Epithelial cell of prostate (primary cell): ENCODE measurements around the gene RCN2.

Experiments
- DNase-seq: peaks from one replicate; pipeline ENCODE4 v3.0.0-alpha.2; 2011; ENCODE audit warnings: low read depth, low spot score
- H3K27ac ChIP-seq: fragments of 450-650 bp; 2 replicates; pipeline ENCODE4 v1.5.1; 2017; ENCODE audit warnings: mild to moderate bottlenecking

RCN2 gene

DNA sequence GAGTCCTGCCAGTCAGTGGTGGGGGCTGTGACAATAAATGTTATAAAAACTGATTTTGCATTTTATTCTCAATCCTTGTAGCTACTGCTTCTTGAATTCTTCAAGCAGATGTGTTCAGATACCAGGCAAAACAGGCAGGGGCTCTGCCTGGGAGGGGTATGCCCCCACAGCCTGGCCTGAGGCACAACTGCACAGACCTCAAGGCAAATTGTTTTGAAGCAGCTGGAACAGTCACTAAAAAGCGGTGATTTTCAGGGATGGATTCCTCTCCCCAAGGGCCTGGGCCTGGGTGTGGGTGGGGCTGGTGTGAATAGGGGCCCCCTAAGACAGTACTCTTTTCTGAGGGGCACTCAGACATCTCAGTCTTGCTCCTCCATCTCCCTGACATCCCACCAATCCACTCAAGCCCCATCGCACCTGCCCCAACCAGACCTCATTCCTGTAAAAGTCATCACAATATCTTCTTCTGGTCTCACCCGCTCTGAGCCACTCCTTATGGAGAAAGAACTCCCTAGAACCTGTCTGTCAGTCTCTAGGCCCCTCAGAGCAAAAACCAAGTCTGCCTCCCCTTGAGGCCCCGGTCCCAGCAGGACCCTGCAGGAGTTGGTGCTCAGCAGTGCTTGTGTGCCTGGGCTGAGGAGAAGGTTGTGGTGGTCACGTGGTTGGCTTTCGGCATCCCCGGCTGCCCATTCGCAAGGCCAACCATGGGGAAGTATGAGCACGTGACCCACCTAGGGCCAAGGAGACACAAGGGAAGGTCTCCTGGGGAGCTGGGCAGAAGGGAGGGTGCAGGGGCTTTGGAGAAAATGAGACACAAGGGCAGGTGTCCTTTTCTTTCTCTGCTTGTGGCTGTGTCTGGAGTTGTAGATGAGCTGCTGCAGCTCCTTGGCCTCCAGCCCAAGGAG, 60.4 kb downstream of the RCN2 start:
- no peak overlapping the region for H3K27ac ChIP-seq
- no peak for DNase-seq

DNA sequence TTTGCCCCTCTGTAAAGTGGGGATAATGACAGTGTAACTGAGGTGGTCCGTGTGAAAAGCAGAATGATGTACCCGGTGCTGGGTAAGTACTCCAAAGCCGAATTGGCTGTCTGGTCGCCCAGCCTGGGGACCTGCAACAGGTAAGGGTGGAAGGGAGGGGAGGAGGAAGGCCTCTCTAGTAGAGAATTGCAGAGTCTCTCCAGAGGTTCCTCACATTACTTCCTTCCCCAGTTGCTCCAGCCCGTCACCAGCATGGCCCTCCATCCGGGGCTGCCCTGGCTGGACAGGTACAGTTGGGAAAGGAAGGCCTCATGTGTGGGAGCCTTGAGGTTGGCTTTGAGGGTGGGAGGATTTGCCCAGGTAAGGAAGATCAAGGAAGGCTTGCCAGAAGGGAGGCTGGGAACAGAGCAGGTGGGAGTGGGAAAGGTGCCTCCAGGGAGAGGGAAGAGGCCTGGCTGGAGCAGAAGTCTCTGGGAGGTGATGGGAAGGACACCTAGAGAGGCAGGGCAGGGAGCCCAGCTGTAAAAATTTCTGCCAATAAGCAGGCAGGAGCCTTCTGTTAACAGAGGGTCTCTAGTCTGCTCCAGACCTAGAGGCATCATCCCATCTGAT, 61.7 kb downstream of the RCN2 start:
- DNase-seq = no peak
- no peak overlapping the region for H3K27ac ChIP-seq

DNA sequence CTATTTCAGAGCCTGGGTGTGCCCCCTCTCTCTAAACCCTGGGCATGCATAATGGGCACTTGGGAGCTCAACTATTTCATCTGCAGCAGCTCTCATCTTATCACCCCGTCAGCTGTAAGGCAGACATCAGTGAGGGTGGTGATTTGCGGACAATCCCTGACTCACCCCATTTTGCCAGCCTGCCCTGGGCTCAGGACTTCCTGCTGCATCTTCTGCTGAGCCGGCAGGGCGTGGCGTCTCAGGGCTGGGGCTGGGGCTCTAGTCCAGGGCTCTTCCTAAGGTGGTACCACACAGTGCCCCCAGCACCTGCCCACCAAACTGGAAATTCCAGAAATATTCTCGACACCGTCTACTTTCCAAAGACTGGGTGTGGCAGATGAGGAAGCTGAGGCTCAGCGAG, 62.5 kb downstream of the RCN2 start:
- peak; percentile 29 for DNase-seq
- H3K27ac ChIP-seq = no peak overlapping the region

DNA sequence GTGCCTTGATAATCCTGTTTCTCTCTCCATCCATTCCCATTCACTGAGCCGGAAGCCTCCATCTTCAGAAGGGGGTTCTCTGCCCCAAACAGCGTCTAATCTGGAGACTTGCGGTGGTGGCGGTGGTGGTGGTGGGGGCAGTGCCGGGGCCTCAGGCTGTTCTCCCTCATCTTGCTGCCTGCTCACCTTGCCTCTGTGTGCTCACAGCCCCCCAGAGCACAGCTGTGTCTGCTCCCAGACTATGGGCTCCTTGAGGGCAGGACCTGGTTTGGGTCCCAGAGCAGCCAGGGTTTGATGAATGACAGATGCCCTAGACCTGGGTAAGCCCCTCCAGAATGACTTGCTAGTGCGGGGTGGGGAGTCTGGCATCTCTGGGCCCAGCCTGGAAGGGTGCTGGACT, 62.9 kb downstream of the RCN2 start:
- H3K27ac ChIP-seq = no peak overlapping the region
- no peak for DNase-seq

DNA sequence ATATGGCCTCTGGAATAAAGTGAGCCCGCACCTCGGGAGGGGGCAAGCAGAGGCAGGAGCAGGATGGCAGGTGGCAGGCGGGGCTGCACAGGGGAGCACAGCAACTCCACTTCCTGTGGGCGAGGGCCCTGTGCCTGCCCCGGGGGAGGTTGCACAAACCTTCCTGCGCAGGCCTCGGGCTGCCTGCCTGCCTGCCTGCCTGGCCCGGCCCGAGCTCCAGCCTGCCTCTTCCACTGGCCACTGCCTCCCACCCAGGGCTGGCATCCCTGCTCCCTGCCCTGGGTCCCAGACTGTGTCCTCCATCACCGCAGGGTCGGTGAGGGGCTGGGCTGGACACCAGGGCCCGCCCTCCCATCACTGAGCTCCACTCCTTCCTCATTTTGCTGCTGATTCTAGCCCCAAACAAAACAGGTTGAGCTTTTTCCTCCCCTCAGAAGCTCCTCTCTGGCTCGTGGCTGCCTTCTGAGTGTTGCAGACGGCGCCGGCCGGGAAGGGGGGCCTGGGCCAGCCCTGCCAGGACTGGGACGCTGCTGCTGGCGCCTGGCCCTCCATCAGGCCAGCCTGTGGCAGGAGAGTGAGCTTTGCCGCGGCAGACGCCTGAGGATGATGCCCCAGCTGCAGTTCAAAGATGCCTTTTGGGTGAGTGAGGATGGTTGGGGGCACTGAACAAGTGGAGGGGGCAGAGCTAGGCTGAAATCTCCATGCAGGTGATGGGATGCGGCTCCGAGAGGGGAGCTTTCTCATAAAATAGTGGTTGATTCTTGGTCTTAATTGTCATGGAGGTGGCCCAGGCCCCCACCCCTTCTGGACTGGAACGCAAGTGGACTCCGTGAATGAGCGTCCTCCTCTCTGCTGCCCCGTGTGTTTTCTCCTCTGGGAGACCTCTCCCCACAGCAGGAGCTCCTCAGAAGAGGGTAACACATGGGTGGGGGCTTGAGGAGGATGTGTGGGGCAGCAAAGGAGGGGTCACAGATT, 63.7 kb downstream of the RCN2 start, which contains the start of gene PSTPIP1:
Gene PSTPIP1 (plus strand): TSS at position 156 of the 975 bp plus-strand sequence. CDS start 448 bp downstream, at position 604.
- H3K27ac ChIP-seq = no peak within 1 kb of the TSS
- no peak for DNase-seq

DNA sequence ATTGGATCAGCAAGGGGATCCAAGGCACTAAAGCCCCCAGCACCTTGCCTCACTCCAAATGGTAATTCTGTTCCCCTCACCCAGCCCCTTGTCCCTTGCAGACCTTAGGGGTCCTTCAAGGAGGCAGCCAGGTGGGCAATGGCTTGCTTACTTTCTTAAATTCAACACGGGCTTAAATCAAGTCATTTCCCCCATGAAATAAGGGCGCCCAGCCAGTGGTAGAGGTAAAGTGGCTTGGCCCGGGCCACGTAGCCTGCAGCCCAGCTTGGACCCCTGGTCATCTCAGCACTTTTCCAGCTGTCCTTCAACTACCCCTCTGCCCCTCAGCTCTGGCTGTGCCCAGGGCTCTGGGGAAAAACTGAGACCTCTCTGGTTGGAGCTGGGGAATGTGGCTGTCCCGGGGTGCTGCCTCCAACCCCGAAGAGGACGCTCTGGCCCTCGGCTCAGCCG, 64.6 kb downstream of the RCN2 start:
- DNase-seq = no peak
- no peak overlapping the region for H3K27ac ChIP-seq

DNA sequence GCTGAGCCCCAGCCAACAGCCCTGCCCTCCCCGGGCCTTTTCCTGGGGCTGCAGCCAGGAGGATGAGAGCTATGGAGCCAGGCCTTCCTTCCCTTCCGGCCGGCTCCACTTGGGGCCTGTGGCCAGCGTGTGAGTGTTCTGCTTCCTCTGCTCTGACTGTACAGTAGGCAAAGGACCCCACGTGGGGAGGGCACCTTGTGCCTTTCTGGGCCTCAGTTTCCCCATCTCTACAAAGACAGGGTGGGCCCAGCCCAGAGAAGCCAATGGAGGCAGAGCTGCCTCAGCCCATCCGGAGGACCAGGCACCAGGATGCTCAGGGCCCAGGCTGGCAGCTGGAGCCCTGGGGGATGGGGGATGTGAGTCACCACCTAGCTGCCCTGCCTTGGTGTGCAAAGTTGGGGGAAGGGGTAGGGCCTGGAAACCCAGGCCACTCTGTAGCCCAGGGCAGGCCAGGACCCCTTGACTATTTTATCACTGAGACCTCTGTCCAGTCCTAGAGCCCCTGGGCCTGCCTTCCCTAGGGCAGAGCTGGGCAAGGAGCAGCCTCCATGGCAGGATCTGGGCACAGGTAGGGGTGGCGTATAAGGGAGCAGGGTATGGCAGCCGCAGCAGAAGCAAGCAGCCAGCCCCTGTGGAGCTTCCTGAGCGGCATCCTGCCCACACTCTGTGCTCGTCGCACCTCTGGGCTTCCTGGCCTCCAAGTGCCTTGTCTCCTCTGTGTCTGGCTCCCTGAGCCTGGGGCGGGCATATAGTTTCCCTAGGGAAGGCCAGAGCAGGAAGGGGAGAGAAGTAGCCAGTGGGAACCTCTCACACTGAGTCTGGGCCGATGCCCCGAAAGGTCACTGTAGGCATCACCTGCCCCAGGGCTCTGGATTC, 65.2 kb downstream of the RCN2 start:
- no peak for DNase-seq
- no peak overlapping the region for H3K27ac ChIP-seq

DNA sequence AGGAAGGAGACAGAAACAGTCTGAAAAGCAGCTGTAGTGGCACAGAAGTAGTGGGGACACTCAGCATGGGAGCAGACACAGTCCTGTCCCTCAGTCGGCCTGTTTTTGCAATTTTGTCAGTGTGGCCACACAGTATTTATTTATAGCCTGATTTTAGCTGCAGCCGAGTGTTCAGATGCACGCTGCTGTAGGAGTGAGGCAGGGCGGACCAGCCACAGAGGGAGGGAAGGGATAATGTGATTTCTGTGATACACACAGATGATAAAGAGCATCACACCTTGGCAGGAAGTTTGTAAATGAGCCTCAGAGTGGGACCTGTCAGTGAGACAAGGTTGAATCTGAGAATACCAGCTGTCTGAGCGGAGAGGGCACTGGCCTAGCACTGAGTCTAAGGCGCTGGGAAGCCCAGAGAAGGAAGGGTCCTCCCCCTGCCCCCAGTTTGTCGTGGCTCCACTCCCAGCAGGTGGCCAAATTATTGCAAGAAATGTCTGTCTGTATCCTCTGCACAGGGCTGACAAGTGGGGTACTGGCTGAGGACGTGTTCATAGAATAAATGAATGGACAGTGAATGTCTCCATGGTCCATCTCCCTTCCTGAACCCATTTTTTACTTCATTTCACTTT, 67.2 kb downstream of the RCN2 start:
- H3K27ac ChIP-seq = no peak overlapping the region
- DNase-seq = no peak

DNA sequence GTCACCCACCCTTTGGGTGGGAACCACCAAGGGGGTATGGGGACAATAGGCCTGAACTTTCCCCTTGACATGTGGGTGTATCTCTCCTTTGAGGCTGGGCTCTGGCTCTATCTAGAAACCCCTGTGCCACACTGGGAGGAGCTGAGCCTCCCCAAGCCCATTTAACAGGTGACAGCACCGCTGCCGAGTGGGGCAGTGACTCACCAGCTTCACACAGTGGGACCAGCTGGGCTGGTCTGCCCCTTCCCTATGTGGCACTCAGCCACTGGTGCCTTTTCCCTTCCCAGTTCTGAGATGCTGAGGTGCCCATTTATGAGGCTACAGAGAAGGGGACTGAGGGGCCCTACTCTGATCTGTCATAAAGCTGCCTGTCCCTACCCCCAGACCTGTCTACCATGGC, 68.4 kb downstream of the RCN2 start:
- no peak overlapping the region for H3K27ac ChIP-seq
- no peak for DNase-seq

DNA sequence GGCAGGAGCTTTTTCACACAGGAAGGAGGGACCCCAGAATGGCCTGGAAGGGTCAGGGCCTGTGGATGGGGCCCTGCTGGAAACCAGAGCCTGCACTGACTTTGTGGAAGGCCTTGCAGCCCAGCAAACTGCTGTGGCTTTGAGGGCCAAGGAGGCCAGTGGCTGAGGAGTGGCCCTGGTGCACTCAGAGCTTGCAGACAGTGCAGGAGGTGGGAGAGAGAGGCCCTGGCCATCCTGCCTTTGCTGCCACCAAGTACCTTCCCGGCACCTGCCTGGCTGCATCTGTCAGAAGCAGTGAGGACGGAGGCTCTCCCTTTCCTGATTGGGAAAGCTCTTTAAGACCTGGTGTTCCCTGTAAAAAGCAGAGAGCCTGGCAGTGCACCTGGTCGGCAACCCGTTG, 69.8 kb downstream of the RCN2 start:
- H3K27ac ChIP-seq = no peak overlapping the region

DNA sequence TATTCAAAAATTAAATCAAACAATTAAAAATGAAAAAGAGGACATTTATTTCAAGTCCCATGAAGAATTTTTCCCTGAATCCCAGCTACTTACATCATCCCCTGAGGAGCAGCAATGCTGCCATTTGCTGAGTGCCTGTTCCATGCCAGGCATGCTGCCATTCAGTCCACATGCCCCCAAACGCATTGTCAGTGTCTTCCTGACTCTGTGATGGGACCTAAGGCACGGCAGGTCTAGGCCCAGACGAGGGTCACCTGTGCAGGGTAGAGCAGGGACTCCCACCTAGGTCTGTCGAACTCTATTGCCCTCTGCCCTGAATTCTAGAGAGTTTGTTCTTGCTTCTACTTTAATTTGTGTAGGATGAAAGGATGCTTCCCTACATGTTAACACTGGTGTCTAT, 70.4 kb downstream of the RCN2 start:
- DNase-seq = no peak
- H3K27ac ChIP-seq = no peak overlapping the region

More for the DNA sequence above, 69.8 kb downstream of the RCN2 start:
- DNase-seq = no peak

DNA sequence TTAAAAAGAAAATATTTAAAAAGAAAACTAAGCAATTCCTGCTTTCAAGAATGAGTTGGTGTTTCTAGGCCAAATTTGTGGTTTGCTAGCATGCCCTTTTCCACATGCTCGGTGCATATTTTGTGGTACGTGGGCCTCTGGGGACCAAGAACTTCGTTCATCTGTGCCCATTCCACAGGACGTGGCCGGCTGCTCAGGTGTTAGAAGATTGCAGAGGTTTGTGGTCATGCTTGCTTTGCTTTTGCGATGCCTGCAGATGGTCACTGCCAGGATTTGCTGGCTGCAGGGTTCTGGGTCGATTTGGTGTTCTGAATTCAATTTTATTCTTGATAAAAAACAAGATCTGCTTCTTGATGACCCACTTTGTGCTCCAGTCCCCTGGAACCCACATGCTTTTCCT, 70.9 kb downstream of the RCN2 start:
- no peak overlapping the region for H3K27ac ChIP-seq
- DNase-seq = no peak

DNA sequence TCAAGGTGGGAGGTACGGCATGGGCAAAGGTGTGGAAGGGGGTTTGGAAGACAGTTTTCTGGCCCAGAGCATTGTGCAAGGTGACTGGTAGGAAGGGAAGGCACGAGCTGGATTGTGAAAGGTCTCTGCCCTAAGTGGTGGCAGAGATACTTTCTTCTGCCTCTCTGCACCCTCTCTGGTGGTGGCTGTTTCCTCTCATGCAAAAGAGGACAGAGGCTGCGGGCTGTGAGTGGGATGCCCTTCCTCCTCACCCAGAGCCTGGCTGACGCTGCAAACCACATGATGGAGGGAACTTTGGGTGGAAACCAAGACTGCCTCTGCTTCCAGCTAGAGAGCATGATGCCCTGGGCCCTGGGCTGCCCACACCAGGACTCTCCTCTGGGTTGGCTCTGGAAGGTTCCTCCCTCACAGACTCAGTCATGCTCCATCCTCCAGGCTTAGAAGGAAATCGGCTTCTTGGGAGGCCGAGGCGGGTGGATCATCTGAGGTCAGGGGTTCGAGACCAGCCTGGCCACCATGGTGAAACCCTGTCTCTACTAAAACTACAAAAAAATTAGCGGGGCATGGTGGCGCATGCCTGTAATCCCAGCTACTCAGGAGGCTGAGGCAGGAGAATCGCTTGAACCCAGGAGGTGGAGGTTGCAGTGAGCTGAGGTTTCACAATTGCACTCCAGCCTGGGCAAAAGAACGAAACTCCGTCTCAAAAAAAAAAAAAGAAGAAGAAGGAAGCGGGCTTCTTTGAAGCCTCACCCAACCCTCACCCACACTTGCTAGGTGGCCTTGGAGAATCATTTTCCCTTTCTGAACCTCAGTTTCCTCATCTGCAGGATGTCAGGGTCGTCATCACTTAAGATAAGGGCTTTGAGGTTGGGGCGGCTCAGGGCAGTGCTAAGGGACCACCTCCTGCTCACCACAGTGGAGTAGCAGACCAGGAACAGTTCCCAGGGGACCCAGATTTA, 71.7 kb downstream of the RCN2 start:
- no peak for DNase-seq
- no peak overlapping the region for H3K27ac ChIP-seq
